Ovary (tissue), 9 donors: ENCODE data around the gene FBXL13. TPM values are rescaled to one million over a fixed set of nuclear protein-coding genes. Genes with fewer than 3 reads are reported as not detected.

ENCODE experiments used
- DNase-seq, 5 donors: peaks; one replicate each; pipeline ENCODE4 v3.0.0-alpha.2; 2019 to 2020
- H3K27ac ChIP-seq, 2 donors: fragments of 200-600 bp; one replicate each; pipeline versions ENCODE4 v1.5.1 to v1.8.0; 2019 to 2022
- H3K27me3 ChIP-seq: fragments of 200-600 bp; one replicate; pipeline ENCODE4 v1.8.0; 2022
- H3K36me3 ChIP-seq: fragments of 200-600 bp; sonication (generic); one replicate; pipeline ENCODE4 v1.5.1; 2019
- H3K4me1 ChIP-seq: one replicate; pipeline ENCODE4 v1.8.1; 2013; ENCODE audit warnings: mild to moderate bottlenecking, moderate library complexity; ENCODE audit not compliant: insufficient read depth
- H3K4me3 ChIP-seq: fragments of 200-600 bp; sonication (generic); one replicate; pipeline ENCODE4 v1.5.1; 2017
- H3K9me3 ChIP-seq, 2 donors: fragments of 200-600 bp in 1 of 2; sonication (generic) in 1 of 2; one replicate each; pipeline versions ENCODE4 v1.5.1 to v1.8.1; 2013 to 2019; ENCODE audit warnings: mild to moderate bottlenecking in 1 of 2, moderate library complexity in 1 of 2
- EP300 ChIP-seq: sonication (generic); formaldehyde crosslinking; IDR thresholded peaks from one replicate; pipeline ENCODE4 v1.6.1; 2017; ENCODE audit warnings: antibody characterized with exemption
- POLR2A ChIP-seq: fragments of 450-650 bp; IDR thresholded peaks from one replicate; pipeline ENCODE4 v1.6.1; 2017; ENCODE audit warnings: antibody characterized with exemption, mild to moderate bottlenecking, moderate library complexity
- WGBS, 3 donors: extraction: QIAGEN DNeasy Blood & Tissue Kit in 1 of 3; methylation state at CpG; one replicate each; pipeline versions ENCODE4 v1.1.5 to v1.1.7; 2013 to 2017; 5-methylcytosine and 5-hydroxymethylcytosine counted together
- intact Hi-C, 4 donors: fragments of 100-400 bp; cut with DNase I; formaldehyde crosslinking; loops; one replicate each; pipeline versions ENCODE4 v1.11.0 to v1.15.1; 2022 to 2023
- polyA plus RNA-seq, 2 donors: library from polyadenylated mRNA; stranded (reverse); fragments of 200-250 nt in 1 of 2; fragments of 350-450 nt in 1 of 2; fragmentation: Illumina TruSeq in 1 of 2; extraction: RNeasy Lipid Tissue Mini Kit (QIAGEN cat#74804) in 1 of 2; gene quantifications; one replicate each; pipeline ENCODE4 v1.2.3, GENCODE V29; 2013 to 2014
- total RNA-seq, 7 donors: library from RNA; depleted of rRNA in 2 of 7; stranded (reverse); fragments of >200 nt in 2 of 7; fragmentation: NEBNext Ultra II Directional in 3 of 7; extraction: Animal tissue kit (Norgen Biotek cat#: 25700) in 3 of 7; gene quantifications; one replicate each; pipeline versions ENCODE4 v1.1.0 to v1.2.4, GENCODE V29; 2016 to 2023
- TF ChIP-seq, protein P1 (sequence below), 3 donors: fragments of 450-650 bp in 2 of 3; fragments of 200-600 bp in 1 of 3; IDR thresholded peaks; one replicate each; pipeline versions ENCODE4 v1.5.1 to v1.8.0; 2016 to 2022; ENCODE audit warnings: antibody characterized with exemption in 3 of 3, mild to moderate bottlenecking in 1 of 3
- donor health status: DM: no; HTN: no; CAD: no; lungs with moderate emphysema.
- donor health status: DM: no; HTN: no; CAD: no.
- donor health status: Bipolar disorder and iron deficiency.
- donor health status: DM: yes; HTN: yes; CAD: no.
- donor health status: DM: no; HTN: no; CAD: no.
- donor health status: DM: yes; HTN: yes; CAD: no.

The FBXL13 gene
- total and polyA plus RNA-seq, 9 donors: 1.1 to 13.3 (median 6.0) TPM

DNA sequence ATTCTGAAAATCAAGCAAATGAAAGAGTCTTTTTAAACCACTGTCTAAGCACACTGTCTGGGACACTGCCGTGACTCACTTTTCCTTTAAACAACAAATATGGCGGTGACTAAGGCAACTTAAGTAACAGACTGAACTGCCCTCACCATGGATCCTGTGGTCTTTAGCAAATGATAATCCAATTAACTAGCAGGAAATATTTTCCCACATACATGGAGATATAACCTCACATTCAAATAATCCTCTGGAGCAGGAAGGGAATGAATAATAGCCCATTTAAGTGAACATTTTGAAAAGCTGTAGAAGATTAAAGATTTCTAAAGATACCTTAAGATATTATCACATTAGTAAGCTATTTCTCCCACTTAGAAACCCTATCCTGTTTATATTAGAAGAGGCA is 202.1 kb downstream of the FBXL13 start:
- no peaks in the 10 kb centered on the region for H3K27me3 ChIP-seq
- H3K27ac ChIP-seq: no peak overlapping the region
- intact Hi-C loops: no loop called here
- no peaks in the 10 kb centered on the region for H3K36me3 ChIP-seq
- DNase-seq: no peak
- 90 to 95% (median 90%) methylated on average over 2 of the region's 2 CpGs for WGBS, 3 donors
- TF ChIP-seq POLR2A (no peak), EP300 (no peak)
- TF ChIP-seq, protein P1, sequence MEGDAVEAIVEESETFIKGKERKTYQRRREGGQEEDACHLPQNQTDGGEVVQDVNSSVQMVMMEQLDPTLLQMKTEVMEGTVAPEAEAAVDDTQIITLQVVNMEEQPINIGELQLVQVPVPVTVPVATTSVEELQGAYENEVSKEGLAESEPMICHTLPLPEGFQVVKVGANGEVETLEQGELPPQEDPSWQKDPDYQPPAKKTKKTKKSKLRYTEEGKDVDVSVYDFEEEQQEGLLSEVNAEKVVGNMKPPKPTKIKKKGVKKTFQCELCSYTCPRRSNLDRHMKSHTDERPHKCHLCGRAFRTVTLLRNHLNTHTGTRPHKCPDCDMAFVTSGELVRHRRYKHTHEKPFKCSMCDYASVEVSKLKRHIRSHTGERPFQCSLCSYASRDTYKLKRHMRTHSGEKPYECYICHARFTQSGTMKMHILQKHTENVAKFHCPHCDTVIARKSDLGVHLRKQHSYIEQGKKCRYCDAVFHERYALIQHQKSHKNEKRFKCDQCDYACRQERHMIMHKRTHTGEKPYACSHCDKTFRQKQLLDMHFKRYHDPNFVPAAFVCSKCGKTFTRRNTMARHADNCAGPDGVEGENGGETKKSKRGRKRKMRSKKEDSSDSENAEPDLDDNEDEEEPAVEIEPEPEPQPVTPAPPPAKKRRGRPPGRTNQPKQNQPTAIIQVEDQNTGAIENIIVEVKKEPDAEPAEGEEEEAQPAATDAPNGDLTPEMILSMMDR (IDR thresholded peaks at IDR 0.05): no peak
- no peaks in the 10 kb centered on the region for H3K9me3 ChIP-seq
- no peak overlapping the region for H3K4me3 ChIP-seq
- no peaks in the 10 kb centered on the region for H3K4me1 ChIP-seq

DNA sequence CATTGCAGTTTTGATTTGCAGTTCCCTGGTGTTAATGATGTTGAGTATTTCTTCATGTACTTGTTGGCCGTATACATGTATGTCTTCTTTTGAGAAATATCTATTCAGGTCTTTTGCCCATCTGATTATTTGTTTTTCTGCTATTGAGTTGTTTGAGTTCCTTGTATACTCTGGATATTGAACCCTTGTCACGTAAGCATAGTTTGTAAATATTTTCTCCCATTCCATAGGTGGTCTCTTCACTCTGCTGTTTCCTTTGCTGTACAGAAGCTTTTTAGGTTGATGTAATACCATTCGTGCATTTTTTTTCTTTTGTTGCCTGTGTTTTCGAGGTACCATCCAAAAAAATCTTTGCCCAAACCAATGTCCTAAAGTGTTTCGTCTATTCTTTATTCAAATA is 205.4 kb downstream of the FBXL13 start:
- intact Hi-C loops: no loop called here
- Histone ChIP-seq H3K36me3 (no peaks in the 10 kb centered on the region), H3K27ac (no peak overlapping the region), H3K27me3 (no peaks in the 10 kb centered on the region), H3K4me1 (no peaks in the 10 kb centered on the region), H3K4me3 (no peak overlapping the region), H3K9me3 (no peaks in the 10 kb centered on the region)
- WGBS, 3 donors: 86 to 97% (median 88%) methylated on average over 5 of the region's 5 CpGs
- no peak for DNase-seq
- TF ChIP-seq POLR2A (no peak), EP300 (no peak)
- TF ChIP-seq, protein P1 (IDR thresholded peaks at IDR 0.05): no peak

DNA sequence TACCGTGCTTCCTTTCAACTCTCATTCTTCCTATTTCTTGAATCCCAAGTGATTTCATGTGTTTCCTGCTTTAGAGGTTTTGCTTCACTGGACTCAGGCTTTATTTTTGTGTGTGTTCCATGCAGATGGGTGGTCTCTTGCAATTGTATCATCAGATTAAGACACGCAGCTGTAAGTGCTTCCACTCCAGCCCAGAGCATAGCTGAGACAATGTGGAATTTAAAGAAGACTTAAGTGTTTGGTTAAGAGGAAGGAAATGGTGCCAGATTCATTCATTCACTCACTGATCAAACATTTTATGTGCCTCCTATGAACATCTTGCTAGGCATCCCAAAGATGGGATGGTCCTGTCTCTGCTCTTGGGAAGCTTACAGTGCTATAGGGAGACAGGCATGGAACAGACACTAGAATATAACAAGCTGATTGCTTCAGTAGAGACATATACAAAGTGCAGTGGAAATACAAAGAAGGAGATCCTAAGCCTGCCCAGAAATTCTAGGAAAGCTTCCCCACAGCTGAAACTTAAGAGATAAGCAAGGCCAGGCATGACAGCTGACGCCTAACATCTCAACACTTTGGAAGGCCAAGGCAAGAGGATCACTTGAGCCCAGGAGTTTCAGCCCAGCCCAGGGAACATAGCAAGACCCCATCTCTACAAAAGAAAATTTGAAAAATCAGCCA is 207.9 kb downstream of the FBXL13 start:
- no peaks in the 10 kb centered on the region for H3K9me3 ChIP-seq
- H3K27ac ChIP-seq: no peak overlapping the region
- 62 to 72% (median 64%) methylated on average over 3 of the region's 3 CpGs for WGBS, 3 donors
- no peaks in the 10 kb centered on the region for H3K4me1 ChIP-seq
- H3K27me3 ChIP-seq: no peaks in the 10 kb centered on the region
- TF ChIP-seq EP300: no peak
- TF ChIP-seq, protein P1 (IDR thresholded peaks at IDR 0.05): no peak
- no peak for TF ChIP-seq POLR2A
- intact Hi-C loops: no loop called here
- DNase-seq: no peak
- no peaks in the 10 kb centered on the region for H3K36me3 ChIP-seq
- no peak overlapping the region for H3K4me3 ChIP-seq

DNA sequence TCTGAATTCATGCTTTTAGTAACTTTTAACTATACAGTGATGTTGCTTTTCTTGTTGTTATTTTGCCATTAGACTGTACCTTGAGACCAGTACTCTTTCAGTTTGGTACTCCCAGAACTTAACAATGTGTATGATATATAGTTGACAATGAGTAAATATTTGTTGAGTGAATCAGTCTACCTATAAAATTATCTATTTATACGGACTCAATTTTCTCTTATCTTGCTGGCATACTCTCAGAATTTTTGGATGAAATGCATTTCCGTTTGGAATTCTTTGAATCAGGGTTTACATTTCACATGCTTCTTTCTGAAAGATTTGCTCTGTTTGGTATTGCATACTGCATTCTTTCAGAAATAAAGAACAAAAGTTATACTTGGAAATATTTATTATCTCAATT is 209.6 kb downstream of the FBXL13 start:
- Histone ChIP-seq H3K4me3 (no peak overlapping the region), H3K9me3 (no peaks in the 10 kb centered on the region), H3K27me3 (no peaks in the 10 kb centered on the region), H3K36me3 (no peaks in the 10 kb centered on the region), H3K27ac (no peak overlapping the region), H3K4me1 (no peaks in the 10 kb centered on the region)
- WGBS, 3 donors: 18 to 35% (median 24%) methylated on average over 2 of the region's 2 CpGs
- TF ChIP-seq POLR2A (no peak), EP300 (no peak)
- TF ChIP-seq, protein P1 (IDR thresholded peaks at IDR 0.05): no peak
- intact Hi-C loops: no loop called here
- no peak for DNase-seq
